HEK293 (cell line): ENCODE results near the gene RAC2.

Source experiments
- CTCF ChIA-PET: fragments of 350-600 bp; formaldehyde crosslinking; extraction: SDS; loops from one replicate; lab custom pipeline; 2021; ENCODE audit warnings: antibody characterized with exemption; lab: Yijun Ruan, JAX
- POLR2A ChIA-PET: fragments of 300-600 bp; formaldehyde crosslinking; extraction: SDS; loops from one replicate; lab custom pipeline; 2020; ENCODE audit warnings: antibody characterized with exemption, inconsistent platforms; lab: Yijun Ruan, JAX
- H3K27ac ChIP-seq: fragments of 200-500 bp; sonication (Bioruptor generic); 2 replicates; pipeline ENCODE4 v1.5.1; 2014; ENCODE audit warnings: low read depth, low read length, control low read depth, inconsistent platforms; ENCODE audit errors: extremely low read depth
- H3K36me3 ChIP-seq, 2 experiments: fragments of 200-500 bp in 1 of 2; sonication (Bioruptor generic) in 1 of 2; 1 replicate in 1 of 2; 2 replicates in 1 of 2; pipeline ENCODE4 v1.5.1; 2014 to 2017; ENCODE audit warnings: inconsistent platforms in 2 of 2, low read length in 2 of 2; ENCODE audit not compliant: control insufficient read depth in 2 of 2, insufficient read depth in 1 of 2
- H3K4me1 ChIP-seq: fragments of 200-500 bp; sonication (Bioruptor generic); 2 replicates; pipeline ENCODE4 v1.5.1; 2014; ENCODE audit warnings: mild to moderate bottlenecking, low read length, inconsistent platforms; ENCODE audit not compliant: control insufficient read depth, insufficient read depth
- H3K4me3 ChIP-seq: 2 replicates; pipeline ENCODE4 v1.5.1; 2011; ENCODE audit warnings: low read depth, mild to moderate bottlenecking, control low read depth, low read length, moderate library complexity
- H3K9me3 ChIP-seq: fragments of 200-500 bp; sonication (Bioruptor generic); 2 replicates; pipeline ENCODE4 v1.5.1; 2014; ENCODE audit warnings: low read depth, low read length, inconsistent platforms; ENCODE audit not compliant: control insufficient read depth, insufficient read depth
- AEBP2 ChIP-seq: fragments of 450-650 bp; formaldehyde crosslinking; IDR thresholded peaks from 2 replicates; pipeline ENCODE4 v1.5.1; 2016; ENCODE audit warnings: missing biosample characterization, missing genetic modification characterization, borderline replicate concordance
- CTCF ChIP-seq: fragments of 450-650 bp; formaldehyde crosslinking; IDR thresholded peaks from 2 replicates; pipeline ENCODE4 v1.5.1; 2016; ENCODE audit warnings: missing biosample characterization, missing genetic modification characterization
- HOXD13 ChIP-seq: sonication (generic); formaldehyde crosslinking; IDR thresholded peaks from 2 replicates; pipeline ENCODE4 v1.8.0; 2022; ENCODE audit warnings: missing genetic modification reagents, borderline replicate concordance
- PRDM10 ChIP-seq: fragments of 450-650 bp; formaldehyde crosslinking; IDR thresholded peaks from 2 replicates; pipeline ENCODE4 v1.5.1; 2016; ENCODE audit warnings: missing biosample characterization, missing genetic modification characterization
- SALL2 ChIP-seq: fragments of 450-650 bp; formaldehyde crosslinking; IDR thresholded peaks from 2 replicates; pipeline ENCODE4 v1.5.0; 2017; ENCODE audit warnings: missing biosample characterization, mild to moderate bottlenecking, missing genetic modification characterization, borderline replicate concordance
- SP2 ChIP-seq: fragments of 450-650 bp; formaldehyde crosslinking; IDR thresholded peaks from 2 replicates; pipeline ENCODE4 v1.5.1; 2016; ENCODE audit warnings: missing biosample characterization, missing genetic modification characterization
- WT1 ChIP-seq: fragments of 450-650 bp; formaldehyde crosslinking; IDR thresholded peaks from 2 replicates; pipeline ENCODE4 v1.5.1; 2016; ENCODE audit warnings: missing biosample characterization, missing genetic modification characterization
- ZBTB26 ChIP-seq: fragments of 450-650 bp; formaldehyde crosslinking; optimal IDR thresholded peaks from 2 replicates; pipeline ENCODE3; 2016; ENCODE audit warnings: missing biosample characterization, mild to moderate bottlenecking, missing genetic modification characterization
- ZNF121 ChIP-seq: fragments of 450-650 bp; formaldehyde crosslinking; IDR thresholded peaks from 2 replicates; pipeline ENCODE4 v1.5.1; 2016; ENCODE audit warnings: missing biosample characterization, missing genetic modification characterization
- ZNF133 ChIP-seq: fragments of 450-650 bp; formaldehyde crosslinking; IDR thresholded peaks from 2 replicates; pipeline ENCODE4 v1.5.1; 2016; ENCODE audit warnings: missing biosample characterization, missing genetic modification characterization
- ZNF239 ChIP-seq: fragments of 450-650 bp; formaldehyde crosslinking; IDR thresholded peaks from 2 replicates; pipeline ENCODE4 v1.5.1; 2016; ENCODE audit warnings: missing biosample characterization, missing genetic modification characterization
- ZNF530 ChIP-seq: fragments of 450-650 bp; formaldehyde crosslinking; IDR thresholded peaks from 2 replicates; pipeline ENCODE4 v1.5.1; 2016; ENCODE audit warnings: low read depth, missing biosample characterization, missing genetic modification characterization
- ZNF549 ChIP-seq: fragments of 450-650 bp; IDR thresholded peaks from 2 replicates; pipeline ENCODE4 v1.5.1; 2018; ENCODE audit warnings: missing biosample characterization, missing genetic modification characterization, mild to moderate bottlenecking, inconsistent platforms, moderate library complexity
- ZNF560 ChIP-seq: fragments of 450-650 bp; formaldehyde crosslinking; IDR thresholded peaks from 2 replicates; pipeline ENCODE4 v1.5.1; 2017; ENCODE audit warnings: missing biosample characterization, missing genetic modification characterization, borderline replicate concordance
- ZNF677 ChIP-seq: fragments of 450-650 bp; IDR thresholded peaks from 2 replicates; pipeline ENCODE4 v1.5.0; 2018; ENCODE audit warnings: missing biosample characterization, mild to moderate bottlenecking, missing genetic modification characterization, moderate library complexity

RAC2 gene

GRCh38 chr22:37276776-37277175 lies 32.7 kb upstream of the RAC2 start (continued):
- TF ChIP-seq CTCF (tag by site-specific recombination) = no peak

- ChIA-PET POLR2A (interaction anchor here (0.6 to 1.0 kb wide), 2 partner anchors 76 to 300 kb away, joined by 3 to 4 read pairs; no protein-coding TSS in a partner anchor), CTCF (interaction anchor here (0.7 to 2.3 kb wide), 3 partner anchors 9 to 181 kb away, joined by 3 to 8 read pairs (median 6); no protein-coding TSS in a partner anchor)
- Histone ChIP-seq H3K36me3 (no peaks in the 10 kb centered on the region), H3K9me3 (no peaks in the 10 kb centered on the region), H3K4me3 (no peak overlapping the region), H3K27ac (no peak overlapping the region), H3K4me1 (no peaks in the 10 kb centered on the region)
- TF ChIP-seq ZNF121 (tag by site-specific recombination) = no peak
- no peak for TF ChIP-seq ZNF549 (tag by site-specific recombination)
- TF ChIP-seq ZNF677 (tag by site-specific recombination) = no peak
- no peak for TF ChIP-seq AEBP2 (tag by site-specific recombination)
- no peak for TF ChIP-seq CTCF (tag by site-specific recombination)
- no peak for TF ChIP-seq ZBTB26 (tag by site-specific recombination)
- TF ChIP-seq ZNF239 = no peak
- no peak for TF ChIP-seq HOXD13 (CRISPR knock-in tag)
- no peak for TF ChIP-seq SALL2 (tag by site-specific recombination)
These were observed 31.6 kb upstream of the RAC2 start for GRCh38 chr22:37275622-37276021.

- Histone ChIP-seq H3K27ac (no peak overlapping the region), H3K9me3 (no peaks in the 10 kb centered on the region), H3K4me3 (no peak overlapping the region), H3K36me3 (no peaks in the 10 kb centered on the region), H3K4me1 (no peaks in the 10 kb centered on the region)
- CTCF ChIA-PET = interaction anchor here (0.7 to 8.1 kb wide), 4 partner anchors 8 to 181 kb away, joined by 3 to 63 read pairs (median 7); no protein-coding TSS in a partner anchor
- TF ChIP-seq SP2 (no peak), WT1 (tag by site-specific recombination) (no peak), ZNF133 (no peak), PRDM10 (no peak), ZNF560 (tag by site-specific recombination) (no peak), ZNF530 (no peak)
- POLR2A ChIA-PET = interaction anchor here (0.6 to 1.0 kb wide), 2 partner anchors 76 to 301 kb away, joined by 3 to 4 read pairs; no protein-coding TSS in a partner anchor
These were observed 31.1 kb upstream of the RAC2 start for GRCh38 chr22:37275134-37275533.
